NCI-H146 (cell line): Measurements from ENCODE around the gene MESP2.

Experiments
- DNase-seq: peaks from one replicate; lab custom pipeline; 2025; lab: John Stamatoyannopoulos, UW

MESP2 gene

DNA sequence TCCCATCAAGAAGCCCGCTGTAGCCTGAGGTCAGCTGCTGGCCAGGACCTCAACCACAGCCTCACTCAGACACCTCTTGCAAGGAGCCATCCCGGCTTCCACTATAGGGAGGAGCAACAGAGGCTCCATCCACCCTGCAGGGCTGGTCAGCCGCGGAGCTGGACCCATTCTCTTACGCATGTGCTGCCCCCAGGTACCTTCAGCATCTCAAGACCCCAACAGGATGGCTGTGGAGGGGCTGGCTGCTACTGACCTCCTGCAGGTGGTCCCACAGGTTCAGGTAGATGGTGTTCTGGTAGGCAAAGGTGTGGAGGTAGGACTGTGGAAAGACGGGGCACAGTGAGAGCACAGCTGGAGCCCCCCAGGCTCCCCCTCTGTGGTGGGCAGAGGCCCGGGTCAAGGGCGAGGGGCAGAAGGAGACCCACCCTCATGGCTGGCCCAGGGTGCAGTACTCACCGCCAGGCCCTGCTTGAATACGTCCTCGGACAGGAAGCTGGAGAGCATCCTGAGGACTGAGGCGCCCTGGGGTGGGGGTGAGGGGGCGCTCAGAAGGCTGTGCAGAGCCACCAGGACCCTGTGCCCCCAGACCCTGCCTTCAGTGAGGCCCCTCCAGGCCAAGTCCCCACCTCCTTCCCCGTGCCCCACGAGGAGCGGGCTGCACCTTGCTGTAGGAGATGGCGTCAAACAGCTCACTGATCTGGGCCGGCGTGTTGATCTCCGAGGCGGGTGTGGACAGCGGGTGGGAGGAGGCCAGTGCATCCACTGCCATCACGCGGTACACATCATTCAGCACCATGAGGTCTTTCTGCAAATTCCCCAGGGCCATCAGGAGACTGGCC is 27.1 kb downstream of the MESP2 start:
- DNase-seq = no peak

DNA sequence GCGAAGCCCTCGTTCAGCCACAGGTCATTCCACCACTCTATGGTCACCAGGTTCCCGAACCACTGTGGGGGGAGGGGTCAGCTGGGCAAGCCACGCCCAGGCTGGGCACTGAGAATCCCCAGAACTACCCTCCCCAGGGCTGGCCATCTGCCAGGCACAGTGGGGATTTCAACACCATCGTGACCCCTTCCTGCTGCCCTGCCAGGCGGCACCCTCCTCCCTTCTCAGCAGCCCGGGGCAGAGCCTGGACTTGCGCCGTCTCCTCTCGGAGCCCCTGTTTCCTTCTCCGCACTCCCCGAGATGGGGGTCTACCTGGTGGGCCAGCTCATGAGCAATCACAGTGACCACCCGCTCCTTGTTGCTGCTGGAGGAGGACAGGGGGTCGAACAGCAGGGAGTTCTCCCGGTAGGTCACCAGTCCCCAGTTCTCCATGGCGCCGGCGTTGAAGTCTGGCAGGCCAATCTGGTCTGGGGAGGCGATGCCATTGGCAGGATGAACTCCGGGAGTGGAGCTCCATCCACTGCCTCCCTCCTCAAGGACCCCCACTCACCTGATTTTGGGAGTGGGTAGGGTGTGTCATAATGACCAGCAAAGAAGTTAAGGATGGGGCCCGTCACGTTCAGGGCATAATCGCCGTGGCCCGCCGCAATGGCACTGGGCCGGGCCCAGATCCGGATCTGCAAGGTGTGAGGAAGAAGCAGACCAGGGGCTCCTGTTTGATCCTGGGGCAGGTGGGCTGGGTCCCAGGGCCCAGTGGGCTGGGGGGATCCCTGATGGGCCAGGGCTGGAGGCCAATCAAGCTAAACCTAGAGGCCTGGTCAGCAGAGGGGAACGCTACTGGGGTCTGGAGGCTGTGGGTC is 28.0 kb downstream of the MESP2 start:
- no peak for DNase-seq

DNA sequence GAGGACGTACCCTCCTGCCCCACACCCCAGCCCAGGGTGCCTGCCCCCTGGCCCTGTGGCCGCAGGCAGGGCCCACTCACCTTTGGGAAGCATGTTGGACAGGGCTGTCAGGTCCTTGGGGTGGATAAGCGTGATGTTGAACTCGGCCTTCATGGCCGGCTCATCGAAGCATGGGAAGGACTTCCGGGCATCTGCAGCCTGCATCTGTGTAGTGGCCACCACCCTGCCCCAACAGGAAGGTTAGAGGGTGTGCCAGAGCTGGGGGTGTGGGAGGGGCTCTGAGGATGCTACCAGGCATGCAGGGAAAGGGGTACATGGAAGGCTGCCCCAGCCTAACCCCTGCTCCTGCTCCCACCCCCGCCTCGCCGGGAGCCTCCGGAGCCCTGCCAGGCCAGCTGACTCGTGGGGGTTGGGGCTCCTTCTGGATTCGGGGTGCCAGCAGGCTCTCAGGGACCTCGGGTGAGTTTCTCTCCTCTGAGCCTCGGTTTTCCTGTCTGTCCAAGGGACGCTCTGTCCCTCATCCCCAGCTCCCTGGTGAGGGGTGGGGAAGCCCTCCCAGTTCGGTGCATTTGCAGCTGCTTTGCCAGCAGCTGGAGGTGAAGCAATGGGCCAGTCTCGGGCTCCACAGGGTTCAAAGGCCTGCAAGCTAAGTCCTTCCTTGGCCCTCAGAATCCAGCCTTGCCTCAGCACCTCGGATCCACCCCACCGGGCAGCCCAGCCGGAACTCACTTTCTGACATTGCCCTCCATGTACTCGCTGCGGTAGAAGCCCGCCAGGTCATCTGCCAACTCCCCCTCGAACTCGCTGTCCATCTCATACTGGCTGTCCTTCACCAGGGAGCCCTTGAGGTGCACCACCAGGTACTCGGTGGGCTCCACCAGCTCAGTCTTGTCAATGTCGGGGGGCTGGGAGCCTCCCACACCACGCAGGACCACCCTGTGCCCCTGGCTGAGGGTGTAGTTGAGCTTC is 29.4 kb downstream of the MESP2 start:
- DNase-seq = no peak

DNA sequence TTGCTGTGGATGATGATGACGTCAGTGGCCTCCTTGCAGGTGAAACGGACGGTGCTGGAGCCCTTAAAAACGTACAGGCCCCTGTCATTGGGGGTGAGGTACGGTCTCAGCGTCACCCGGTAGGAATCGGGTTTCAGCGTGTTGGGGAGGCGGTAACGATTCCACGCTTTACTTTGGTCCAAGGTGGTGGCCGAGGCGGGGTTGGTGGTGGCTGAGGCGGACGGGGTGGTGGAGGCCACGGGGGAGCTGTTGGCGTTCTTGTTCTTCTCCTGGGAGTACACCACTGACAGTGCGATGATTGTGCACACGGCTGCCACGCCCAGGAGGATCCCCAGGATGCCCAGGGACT is 30.1 kb downstream of the MESP2 start:
- DNase-seq = no peak

DNA sequence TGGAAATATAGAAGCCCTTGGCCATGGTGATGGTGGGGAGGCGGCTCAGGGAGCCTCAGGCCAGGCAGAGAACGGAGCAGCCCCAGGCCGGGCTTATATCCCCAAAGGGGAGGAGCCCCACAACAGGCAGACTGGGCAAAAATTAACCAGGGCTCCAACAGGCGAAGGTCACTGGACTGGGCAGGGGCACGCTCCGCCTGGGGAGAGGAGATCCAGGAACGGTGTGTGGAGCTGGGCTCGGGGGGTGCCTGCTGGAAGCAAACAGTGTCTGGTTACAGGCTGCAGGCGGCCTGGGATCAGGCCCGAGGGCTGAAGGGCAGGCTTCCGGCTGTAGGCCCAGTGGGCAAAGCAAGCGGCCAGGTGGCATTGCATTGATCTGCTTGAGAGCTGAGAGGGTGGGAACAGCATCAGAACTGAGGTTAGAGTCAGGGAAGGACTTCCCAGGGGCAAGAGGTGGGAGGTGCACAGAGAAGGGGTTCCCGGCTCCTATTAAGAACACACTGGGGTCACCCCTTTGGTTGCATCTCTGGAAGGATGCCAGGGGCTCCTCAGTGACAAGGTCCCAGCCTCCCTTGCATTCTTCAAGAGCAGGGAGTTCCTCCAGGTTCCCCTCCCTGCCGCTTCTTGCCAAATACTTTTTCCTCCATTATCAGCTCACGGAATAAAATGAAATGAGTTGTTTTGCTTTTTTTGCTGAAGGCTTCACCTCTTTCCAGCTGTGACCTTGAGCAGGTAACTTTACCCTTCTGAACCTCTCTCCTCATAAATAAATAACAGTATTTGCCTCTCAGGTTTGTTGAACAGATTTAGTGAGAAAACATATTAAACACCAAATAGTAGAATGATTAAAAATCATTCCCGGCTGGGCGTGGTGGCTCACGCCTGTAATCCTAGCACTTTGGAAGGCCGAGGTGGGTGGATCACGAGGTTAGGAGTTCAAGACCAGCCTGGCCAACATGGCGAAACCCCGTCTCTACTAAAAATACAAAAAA is 30.7 kb downstream of the MESP2 start:
- peak; percentile 25 for DNase-seq

DNA sequence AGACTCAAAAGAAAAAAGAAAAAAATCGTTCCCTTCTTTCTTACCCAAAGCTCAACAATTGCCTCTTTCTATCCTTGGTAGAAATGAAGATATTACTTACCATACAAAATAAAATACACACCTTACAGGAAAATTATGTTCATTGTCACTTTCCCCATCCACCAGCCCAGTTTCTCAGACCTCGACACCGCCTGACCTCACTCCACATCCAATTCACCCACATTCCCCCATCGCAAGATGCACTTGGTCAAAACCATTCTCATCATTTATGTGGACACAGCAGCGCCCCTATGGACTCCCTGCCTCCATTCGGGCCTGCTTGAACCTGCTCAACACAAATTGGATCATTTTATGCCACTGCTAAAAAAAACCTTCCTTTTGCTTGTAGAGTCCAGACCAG is 31.6 kb downstream of the MESP2 start:
- DNase-seq = no peak

DNA sequence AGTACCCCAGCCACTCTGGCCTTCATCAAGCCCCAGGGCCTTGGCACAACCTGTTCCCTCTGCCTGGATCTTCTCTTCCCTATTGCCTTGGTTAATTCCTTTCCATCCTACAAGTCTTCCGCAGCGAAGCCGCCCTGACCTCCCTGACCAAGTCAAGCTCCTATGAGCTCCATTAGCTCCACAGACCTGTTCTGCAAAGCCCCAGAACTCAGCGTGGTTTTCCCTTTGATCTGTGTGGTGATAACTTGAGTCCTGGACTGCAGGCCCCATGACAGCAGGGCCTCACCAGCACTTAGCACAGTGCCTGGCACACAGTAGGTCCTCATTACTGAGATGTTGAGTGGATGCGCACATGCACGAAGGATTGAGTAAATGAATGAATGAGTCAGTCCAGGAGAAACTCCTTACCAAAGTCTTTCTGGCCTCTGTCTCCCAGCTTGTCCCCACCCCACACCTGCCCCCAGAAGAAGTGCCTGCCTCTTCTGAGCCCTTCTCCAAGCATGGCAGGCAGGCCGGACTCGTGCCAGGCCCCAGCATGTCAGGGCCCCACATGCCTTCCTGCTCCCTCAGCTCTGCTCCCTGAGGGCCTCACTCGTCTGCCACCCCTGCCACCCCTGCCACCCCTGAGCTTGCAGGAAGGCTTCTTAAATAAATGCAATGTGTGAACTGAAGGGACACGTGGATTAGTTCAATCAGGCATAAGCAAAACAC is 32.2 kb downstream of the MESP2 start:
- DNase-seq = no peak

DNA sequence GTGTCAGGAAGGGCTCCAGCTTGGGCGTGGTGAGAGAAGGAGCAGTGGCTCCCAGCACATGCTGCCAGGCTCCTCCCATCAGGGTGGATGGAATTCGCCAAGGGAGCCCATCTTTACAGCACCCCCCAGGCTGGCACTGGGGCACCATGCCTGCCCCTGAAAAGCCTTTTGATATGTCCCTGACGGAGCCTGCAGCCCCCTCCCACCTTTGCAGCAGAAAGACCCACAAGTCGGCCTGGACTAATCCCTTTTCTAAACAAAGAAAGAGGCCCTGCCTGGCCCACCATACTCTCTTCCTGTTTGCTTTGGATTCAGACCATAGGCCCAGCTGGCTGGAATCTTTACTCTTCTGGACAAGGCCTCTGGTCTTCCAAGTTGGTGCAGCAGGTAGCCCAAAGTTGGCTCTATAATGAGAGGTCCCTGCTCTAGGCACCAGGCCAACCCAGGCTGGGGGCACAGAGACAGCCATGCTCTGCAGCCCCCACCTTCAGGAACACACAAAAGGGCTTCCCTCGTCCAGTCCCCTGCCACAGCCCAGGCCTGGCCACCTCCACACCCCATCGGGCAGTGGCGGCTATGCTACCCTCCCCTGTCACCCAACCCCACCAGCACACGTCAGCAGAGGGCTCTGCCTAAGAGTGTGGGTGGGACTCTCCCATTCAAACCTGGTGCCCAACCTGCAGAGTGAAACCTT is 33.1 kb downstream of the MESP2 start:
- DNase-seq = peak; percentile 6

DNA sequence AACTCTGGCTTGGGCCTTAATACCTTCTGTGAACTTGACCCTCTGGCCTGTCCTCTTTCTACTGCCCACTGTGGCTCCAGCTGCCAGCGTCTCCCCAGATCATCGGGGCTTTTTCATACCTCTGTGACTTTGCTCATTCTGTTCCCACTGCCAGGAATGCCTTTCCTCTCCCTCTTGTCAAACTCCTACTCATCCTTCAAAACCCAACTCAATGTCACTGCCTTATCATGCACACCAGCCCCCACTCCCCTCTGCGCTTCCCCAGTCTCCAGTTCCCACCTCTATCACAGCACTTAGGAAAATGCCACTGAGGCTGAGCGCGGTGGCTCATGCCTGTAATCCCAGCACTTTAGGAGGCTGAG is 33.6 kb downstream of the MESP2 start:
- no peak for DNase-seq

DNA sequence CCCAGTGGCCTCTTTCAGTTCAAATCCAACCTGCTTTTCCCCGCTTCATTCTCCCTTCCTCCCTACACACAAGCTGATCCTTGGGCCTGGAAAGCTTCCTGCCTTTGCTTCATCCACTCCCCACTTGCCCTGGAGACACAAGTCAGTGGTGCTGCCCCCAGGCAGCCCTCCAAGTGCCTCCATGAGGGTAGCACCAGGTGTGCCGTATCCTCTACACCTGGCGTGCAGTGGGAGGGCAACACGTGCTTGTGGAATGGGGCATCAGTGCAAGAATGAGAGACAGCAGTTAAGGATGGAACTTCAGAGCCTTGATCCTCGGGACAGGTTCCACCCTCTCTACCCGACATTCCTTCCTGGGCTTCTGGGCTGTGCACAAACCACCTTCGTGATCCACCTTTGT is 34.7 kb downstream of the MESP2 start:
- DNase-seq = no peak

DNA sequence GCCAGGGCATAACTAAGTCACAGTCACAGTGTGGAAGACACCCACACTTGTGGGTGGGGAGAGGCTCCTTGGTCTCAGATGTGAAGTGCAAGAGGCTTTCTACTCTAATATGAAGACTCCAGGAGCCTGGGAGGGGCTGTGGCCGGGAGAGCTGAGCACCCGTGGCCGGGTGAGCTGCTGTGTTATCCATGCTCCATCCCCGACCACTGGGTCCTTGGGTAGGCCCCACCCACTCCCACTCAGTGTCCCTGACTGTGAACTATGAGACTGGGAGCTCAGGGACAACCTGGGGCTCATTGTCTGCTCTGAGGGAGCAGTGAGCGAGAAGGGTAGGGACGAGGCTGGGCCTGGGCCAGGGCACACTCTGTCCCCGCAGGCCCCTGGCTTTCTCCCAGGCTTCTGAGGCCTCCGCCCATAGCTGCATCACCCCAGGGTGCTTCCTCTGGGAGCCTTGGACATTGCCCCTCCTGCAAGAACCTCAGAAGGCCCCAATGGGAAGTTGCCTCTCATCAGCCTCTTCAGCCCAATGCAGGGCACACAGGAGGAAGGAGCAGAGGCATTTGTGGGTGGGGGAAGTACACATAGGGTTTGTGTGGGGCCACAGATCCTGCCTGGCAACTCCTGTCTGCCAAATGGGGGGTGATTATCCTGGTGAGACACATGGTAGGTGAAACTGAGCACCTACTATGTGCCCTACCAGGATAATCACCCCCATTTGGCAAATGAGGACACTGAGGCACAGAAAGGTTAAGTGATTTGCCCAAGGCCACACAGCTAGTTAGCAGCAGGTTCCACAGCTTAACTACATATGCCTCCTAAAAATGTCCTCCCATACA is 36.1 kb downstream of the MESP2 start:
- DNase-seq = no peak

DNA sequence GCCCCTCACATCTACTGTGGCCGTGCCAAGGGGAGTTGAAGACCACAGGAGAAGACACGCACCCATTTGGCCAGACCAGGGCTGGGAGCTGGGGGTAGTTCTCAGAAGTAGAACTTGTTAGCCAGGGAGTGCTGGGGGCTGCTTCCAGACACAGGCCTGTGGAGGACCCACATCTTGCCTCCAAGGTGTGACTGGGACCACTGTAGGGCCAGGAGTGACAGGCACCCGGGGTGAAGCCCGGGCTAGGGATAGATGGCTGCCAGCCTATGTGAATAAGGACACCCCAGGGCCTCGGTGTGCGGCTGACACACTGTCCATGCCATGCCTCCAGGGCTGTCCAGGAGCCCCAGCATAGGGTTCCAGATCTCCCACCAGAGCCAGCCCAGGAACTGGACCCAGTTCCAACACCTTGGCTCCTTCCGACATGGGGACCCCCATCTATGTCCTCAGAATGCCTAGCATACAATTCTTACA is 36.8 kb downstream of the MESP2 start:
- DNase-seq = no peak

DNA sequence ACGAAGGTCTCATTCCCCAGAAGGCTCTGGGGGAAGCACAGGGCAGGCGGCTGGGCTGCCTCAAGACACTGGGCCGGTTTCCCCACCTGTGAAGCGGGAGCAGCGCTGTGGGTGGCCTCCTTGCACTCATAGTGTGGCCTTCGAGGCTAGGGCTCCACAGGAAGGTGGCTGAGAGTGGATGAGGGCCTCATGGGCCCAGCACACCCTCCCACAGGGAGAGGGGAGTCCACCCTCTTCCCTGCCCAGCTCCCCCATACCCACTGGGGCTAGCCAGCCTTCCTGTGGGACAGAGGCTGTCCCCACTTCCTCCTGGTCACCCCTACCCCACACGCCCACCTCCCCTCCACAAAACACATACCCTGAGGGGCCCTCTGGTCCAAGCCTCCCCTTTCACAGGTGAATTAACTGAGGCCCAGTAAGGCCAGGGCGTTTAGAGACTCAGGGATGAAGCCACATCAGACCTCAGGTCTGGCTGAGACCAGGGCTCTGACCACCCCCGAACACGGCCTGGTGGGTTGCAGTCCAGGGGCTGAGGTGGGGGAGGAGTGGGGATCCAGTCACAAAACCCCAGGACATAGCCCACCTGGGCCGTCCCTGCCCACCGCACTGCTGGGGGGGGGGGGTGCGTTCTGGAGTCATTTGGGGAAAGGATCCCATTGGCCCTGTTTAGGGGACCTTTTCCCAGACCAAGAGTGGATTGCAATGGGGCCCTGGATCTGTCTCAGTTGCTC is 37.4 kb downstream of the MESP2 start:
- DNase-seq = no peak

DNA sequence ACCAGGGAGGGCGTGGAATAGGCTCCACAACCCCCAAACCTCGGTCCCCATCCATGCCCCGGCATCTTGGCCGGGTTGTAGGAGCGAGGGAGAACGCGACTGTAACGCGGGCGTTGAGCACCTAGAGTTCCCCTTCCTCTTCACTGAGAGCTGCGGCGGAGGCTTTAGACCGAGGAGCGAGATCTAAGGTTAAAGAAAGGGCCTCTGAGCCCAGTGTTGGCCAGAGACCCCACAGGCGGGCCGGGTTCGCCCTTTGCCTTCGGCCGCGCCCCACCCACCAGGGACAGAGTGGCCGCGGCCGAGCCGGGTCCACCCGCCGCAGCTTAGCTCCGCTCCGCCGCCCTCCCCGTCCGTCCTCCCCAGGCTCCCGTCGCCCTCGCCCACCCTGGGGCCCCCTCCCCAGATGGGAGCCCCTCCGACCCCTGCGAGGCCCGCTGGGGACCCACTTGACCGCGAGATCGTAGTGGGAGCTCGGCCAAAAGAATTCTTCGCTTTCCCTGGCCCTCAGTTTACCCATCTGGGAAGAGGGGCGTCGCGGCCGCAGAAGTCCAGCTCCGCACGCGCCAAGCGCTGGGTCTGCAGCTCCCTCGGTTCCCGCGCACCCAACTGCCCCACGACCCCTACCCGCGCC is 38.1 kb downstream of the MESP2 start:
- DNase-seq = no peak

DNA sequence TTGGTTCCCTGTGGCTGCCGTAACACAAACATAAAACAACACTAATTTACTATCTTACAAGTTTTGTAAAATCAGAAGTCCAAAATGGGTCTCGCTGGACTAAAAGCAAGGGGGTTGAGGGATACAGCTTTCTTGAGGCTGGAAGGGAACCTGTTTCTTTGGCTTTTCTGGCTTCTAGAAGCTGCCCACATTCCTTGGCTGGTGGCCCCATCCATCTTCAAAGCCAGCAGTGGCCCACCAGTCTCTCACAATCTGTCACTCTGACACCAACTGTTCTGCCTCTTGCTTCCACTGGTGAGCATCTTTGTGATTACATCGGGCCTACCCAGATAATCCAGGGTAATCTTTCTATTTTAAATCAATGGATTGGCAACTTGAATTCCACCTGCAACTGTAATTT is 39.6 kb downstream of the MESP2 start:
- DNase-seq = no peak

DNA sequence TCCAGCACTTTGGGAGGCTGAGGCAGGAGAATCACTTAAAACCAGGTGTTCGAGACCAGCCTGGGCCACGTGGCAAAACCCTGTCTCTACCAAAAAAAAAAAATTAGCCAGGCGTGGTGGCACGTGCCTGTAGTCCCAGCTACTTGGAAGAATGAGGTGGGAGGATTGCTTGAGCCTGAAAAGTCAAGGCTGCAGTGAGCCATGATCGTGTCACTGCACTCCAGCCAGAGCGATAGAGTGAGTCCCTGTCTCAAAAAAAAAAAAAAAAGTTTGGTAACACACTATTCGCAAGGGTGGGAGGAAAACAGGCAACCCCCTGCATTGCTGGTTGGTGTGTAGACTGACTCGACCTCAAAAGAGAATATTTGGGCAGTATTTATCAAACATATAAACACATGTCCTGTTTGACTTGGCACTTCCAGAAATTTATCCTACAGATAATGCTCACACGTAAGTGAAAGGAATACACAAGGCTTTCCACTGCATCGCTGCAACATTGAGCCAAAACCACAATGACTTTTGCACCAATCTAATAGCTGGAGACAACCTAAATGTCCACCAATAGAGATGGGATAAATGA is 41.7 kb downstream of the MESP2 start:
- no peak for DNase-seq

DNA sequence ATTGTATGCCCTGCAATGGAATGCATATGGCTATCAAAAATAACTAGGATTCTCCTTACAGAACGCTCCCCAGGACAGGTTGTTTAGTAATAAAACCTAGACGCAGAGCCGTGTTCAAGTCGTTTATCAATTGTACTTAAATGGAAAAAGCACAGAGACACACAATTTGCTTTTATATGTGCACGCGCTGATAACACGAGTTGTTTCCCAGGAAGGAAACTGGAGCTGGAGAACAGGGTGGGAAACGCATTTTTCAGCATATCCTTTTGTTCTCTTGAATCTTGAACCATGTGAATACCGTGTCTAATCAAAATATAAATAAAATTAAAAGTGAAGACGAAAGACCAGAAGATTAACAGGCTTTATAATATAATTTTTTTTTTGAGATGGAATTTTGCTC is 42.2 kb downstream of the MESP2 start:
- DNase-seq = no peak
